Spleen (tissue), 11 donors: ENCODE results near the gene PRM3. TPM values are rescaled to one million over a fixed set of nuclear protein-coding genes. Genes with fewer than 3 reads are reported as not detected.
"Not testable (repeated sequence)": the region's sequence is repeated elsewhere in the genome, so short reads cannot be mapped to it uniquely, and the experiment has no call there.

ENCODE experiments used
- DNase-seq: peaks from one replicate; pipeline ENCODE4 v3.0.0-alpha.2; 2020
- H3K27ac ChIP-seq, 8 donors: fragments of 200-600 bp; sonication (generic) in 7 of 8; 1 replicate in 4 of 8; 2 replicates in 4 of 8; pipeline versions ENCODE4 v1.5.0 to v1.8.0; 2016 to 2021; ENCODE audit warnings: inconsistent platforms in 4 of 8, mild to moderate bottlenecking in 4 of 8, moderate library complexity in 1 of 8
- H3K27me3 ChIP-seq, 7 donors: fragments of 200-600 bp; sonication (generic) in 6 of 7; replicated peaks in 1 of 7; 1 replicate in 4 of 7; 2 replicates in 3 of 7; pipeline versions ENCODE4 v1.5.0 to v1.8.0; 2016 to 2021; ENCODE audit warnings: inconsistent platforms in 3 of 7, mild to moderate bottlenecking in 1 of 7
- H3K36me3 ChIP-seq, 6 donors: fragments of 200-600 bp; sonication (generic) in 5 of 6; 1 replicate in 4 of 6; 2 replicates in 2 of 6; pipeline versions ENCODE4 v1.5.0 to v1.8.0; 2016 to 2021; ENCODE audit warnings: inconsistent platforms in 2 of 6
- H3K4me1 ChIP-seq, 6 donors: fragments of 200-600 bp; sonication (generic) in 5 of 6; 1 replicate in 3 of 6; 2 replicates in 3 of 6; pipeline versions ENCODE4 v1.5.0 to v1.8.0; 2016 to 2021; ENCODE audit warnings: inconsistent platforms in 3 of 6
- H3K4me3 ChIP-seq, 8 donors: fragments of 200-600 bp; sonication (generic) in 7 of 8; 1 replicate in 4 of 8; 2 replicates in 4 of 8; pipeline versions ENCODE4 v1.5.0 to v1.8.0; 2016 to 2021; ENCODE audit warnings: inconsistent platforms in 4 of 8, mild to moderate bottlenecking in 4 of 8, moderate library complexity in 2 of 8
- H3K9me3 ChIP-seq, 8 donors: fragments of 200-600 bp; sonication (generic) in 7 of 8; 1 replicate in 4 of 8; 2 replicates in 4 of 8; pipeline versions ENCODE4 v1.5.0 to v1.8.0; 2016 to 2021; ENCODE audit warnings: inconsistent platforms in 4 of 8
- POLR2A ChIP-seq, 3 donors: fragments of 450-650 bp; IDR thresholded peaks; one replicate each; pipeline ENCODE4 v1.5.1; 2017; ENCODE audit warnings: antibody characterized with exemption in 3 of 3, mild to moderate bottlenecking in 1 of 3
- POLR2AphosphoS5 ChIP-seq, 3 donors: sonication (generic); formaldehyde crosslinking; IDR thresholded peaks; one replicate each; pipeline ENCODE4 v1.5.1; 2017; ENCODE audit warnings: antibody characterized with exemption in 3 of 3
- WGBS, 5 donors: extraction: QIAGEN DNeasy Blood & Tissue Kit in 3 of 5; methylation state at CpG; one replicate each; pipeline versions ENCODE4 v1.1.5 to v1.1.7; 2013 to 2018; 5-methylcytosine and 5-hydroxymethylcytosine counted together
- intact Hi-C: fragments of 100-400 bp; cut with DNase I; formaldehyde crosslinking; loops from one replicate; pipeline ENCODE4 v1.15.0; 2023; ENCODE audit warnings: low total_unique reads
- polyA plus RNA-seq, 3 donors: library from polyadenylated mRNA; stranded (reverse); fragments of 200-250 nt; gene quantifications; one replicate each; pipeline ENCODE4 v1.2.1, GENCODE V29; 2013
- total RNA-seq, 7 donors: library from RNA; depleted of rRNA in 3 of 7; stranded (reverse); fragments of >200 nt in 3 of 7; fragmentation: NEBNext Ultra II Directional in 4 of 7; extraction: Animal tissue kit (Norgen Biotek cat#: 25700) in 4 of 7; gene quantifications; one replicate each; pipeline versions ENCODE4 v1.1.0 to v1.2.1, GENCODE V29; 2016 to 2021
- TF ChIP-seq, protein P1 (sequence below), 11 experiments: fragments of 200-600 bp in 7 of 11; fragments of 450-650 bp in 4 of 11; sonication (generic) in 4 of 11; IDR thresholded peaks in 8 of 11; conservative IDR thresholded peaks in 3 of 11; 1 replicate in 7 of 11; 2 replicates in 4 of 11; pipeline versions ENCODE4 v1.4.0 to v1.8.0; 2016 to 2021; ENCODE audit warnings: antibody characterized with exemption in 11 of 11, inconsistent platforms in 4 of 11, mild to moderate bottlenecking in 1 of 11
- donor health status: healthy with polysubstance abuse.
- donor health status: DM: no; HTN: no; CAD: no; lungs with moderate emphysema.
- donor health status: DM: no; HTN: no; CAD: no.
- donor health status: Bipolar disorder and iron deficiency.
- donor health status: healthy.
- donor health status: DM: no; HTN: no; CAD: no.
- donor health status: DM: yes; HTN: yes; CAD: no.

PRM3 gene
- total and polyA plus RNA-seq, 10 donors = not detected

DNA sequence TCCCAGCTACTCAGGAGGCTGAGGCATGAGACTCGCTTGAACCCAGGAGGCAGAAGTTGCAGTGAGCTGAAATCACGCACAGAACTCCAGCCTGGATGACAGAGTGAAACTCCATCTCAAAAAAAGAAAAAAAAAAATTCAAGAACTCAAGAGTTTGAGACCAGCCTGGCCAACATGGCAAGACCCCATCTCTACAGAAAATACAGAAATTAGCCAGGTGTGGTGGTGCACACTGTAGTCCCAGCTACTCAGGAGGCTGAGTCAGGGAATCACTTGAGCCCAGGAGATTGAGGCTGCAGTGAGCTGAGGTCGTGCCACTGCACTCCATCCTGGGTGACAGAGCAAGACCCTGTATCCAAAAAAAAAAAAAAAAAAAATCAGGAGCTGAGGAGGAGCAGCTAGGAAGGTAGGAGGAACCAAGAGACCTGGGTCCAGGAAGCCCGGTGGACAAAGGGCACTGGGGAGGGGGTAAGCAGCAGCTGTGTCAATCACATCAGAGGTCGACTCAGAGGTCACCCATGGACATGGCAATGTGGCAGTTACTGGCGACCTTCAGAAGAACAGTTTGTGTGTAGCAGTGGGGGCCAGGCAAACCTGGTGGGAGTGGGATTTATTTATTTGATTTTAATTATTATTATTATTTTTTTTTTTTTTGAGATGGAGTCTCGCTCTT lies 18.8 kb upstream of the PRM3 start:
- Histone ChIP-seq H3K9me3 (no peaks in the 10 kb centered on the region), H3K27me3 (peaks cover 0 to 10% (median 0%) of the 10 kb centered on the region in 7 donors), H3K36me3 (no peaks in the 10 kb centered on the region), H3K4me1 (peaks cover 4 to 27% (median 9%) of the 10 kb centered on the region in 6 donors), H3K4me3 (no peak overlapping the region), H3K27ac (no peak overlapping the region)
- intact Hi-C loops = no loop called here
- TF ChIP-seq POLR2A (IDR thresholded peaks at IDR 0.05) (no peak), POLR2AphosphoS5 (IDR thresholded peaks at IDR 0.05) (no peak)
- TF ChIP-seq, protein P1, sequence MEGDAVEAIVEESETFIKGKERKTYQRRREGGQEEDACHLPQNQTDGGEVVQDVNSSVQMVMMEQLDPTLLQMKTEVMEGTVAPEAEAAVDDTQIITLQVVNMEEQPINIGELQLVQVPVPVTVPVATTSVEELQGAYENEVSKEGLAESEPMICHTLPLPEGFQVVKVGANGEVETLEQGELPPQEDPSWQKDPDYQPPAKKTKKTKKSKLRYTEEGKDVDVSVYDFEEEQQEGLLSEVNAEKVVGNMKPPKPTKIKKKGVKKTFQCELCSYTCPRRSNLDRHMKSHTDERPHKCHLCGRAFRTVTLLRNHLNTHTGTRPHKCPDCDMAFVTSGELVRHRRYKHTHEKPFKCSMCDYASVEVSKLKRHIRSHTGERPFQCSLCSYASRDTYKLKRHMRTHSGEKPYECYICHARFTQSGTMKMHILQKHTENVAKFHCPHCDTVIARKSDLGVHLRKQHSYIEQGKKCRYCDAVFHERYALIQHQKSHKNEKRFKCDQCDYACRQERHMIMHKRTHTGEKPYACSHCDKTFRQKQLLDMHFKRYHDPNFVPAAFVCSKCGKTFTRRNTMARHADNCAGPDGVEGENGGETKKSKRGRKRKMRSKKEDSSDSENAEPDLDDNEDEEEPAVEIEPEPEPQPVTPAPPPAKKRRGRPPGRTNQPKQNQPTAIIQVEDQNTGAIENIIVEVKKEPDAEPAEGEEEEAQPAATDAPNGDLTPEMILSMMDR (IDR thresholded peaks at IDR 0.05 in 8 of 11, conservative IDR thresholded peaks at IDR 0.05 in 3 of 11) = no peak
- no peak for DNase-seq
- WGBS, 5 donors = 81 to 94% (median 89%) methylated on average over 7 of the region's 7 CpGs

DNA sequence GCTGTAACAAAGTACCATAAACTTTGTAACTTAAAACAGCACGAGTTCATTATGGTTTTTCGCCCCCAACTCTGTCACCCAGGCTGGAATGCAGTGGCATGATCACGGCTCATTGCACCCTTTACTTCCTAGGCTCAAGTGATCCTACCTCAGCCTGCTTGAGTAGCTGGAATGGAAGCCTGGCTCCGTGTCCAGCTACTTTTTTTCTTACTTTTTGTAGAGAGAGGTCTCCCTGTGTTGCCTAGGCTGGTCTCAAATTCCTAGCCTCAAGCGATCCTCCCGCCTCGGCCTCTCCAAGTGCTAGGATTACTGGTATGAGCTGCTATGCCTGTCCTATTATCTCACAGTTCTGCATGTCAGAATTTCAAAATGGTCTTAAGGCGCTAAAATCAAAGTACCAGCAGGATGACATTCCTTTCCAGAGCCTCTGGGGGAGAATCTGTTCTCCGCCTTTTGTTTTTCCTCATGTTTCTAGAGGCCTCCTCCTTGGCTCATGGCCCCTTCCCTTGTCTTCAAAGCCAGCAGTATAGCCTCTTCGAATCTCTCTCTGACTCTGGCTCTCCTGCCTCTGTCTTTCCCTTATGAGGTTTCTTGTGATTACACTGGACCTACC lies 17.8 kb upstream of the PRM3 start:
- TF ChIP-seq, protein P1 (IDR thresholded peaks at IDR 0.05 in 8 of 11, conservative IDR thresholded peaks at IDR 0.05 in 3 of 11) = no peak
- TF ChIP-seq POLR2A (IDR thresholded peaks at IDR 0.05) (no peak), POLR2AphosphoS5 (IDR thresholded peaks at IDR 0.05) (no peak)
- peaks cover 0 to 17% (median 0%) of the 10 kb centered on the region in 6 donors for H3K4me1 ChIP-seq
- 83 to 92% (median 86%) methylated on average over 10 of the region's 10 CpGs for WGBS, 5 donors
- no peak overlapping the region for H3K4me3 ChIP-seq
- no peak for DNase-seq
- H3K36me3 ChIP-seq = no peaks in the 10 kb centered on the region
- H3K27ac ChIP-seq = no peak overlapping the region
- peaks cover 0 to 10% (median 0%) of the 10 kb centered on the region in 7 donors for H3K27me3 ChIP-seq
- intact Hi-C loops = no loop called here
- H3K9me3 ChIP-seq = no peaks in the 10 kb centered on the region

DNA sequence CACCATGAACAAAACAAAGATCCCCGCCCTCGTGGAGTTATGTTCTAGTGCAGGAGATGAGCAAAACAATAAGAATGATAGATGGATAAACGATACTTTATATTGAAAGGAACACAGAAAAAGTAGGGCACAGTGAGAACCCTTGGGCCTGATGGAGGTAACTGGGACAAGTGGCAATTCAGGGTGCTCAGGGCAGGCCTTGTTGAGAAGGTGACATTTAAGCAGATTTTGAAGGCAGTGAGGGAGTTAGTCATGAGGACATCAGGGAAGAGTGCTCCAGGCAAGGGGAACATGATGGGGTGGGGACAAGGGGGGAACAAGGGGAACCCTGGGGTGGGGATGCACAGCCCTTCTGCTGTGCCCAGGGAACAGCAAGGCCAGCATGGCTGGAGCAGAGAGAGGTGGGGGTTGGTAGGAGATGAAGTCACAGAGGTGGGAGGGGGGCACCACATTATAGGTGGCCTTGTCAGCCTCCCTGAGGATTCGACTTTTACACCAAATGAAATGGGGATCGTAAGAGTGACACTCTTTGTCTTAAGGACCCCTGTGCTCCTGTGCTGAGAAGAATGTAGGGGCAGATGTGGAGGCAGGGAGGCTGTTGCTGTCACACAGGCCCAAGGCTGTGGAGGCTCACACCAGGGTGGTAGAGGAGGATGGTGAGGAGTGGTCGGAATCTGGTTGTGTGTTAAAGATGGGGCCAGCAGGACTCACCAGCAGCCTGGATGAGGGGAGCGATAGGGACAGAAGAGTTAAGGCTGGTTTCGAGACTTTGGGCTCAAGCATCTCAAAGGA lies 16.9 kb upstream of the PRM3 start:
- H3K4me3 ChIP-seq = no peak overlapping the region
- TF ChIP-seq POLR2A (IDR thresholded peaks at IDR 0.05) = no peak
- TF ChIP-seq POLR2AphosphoS5 (IDR thresholded peaks at IDR 0.05) = no peak
- TF ChIP-seq, protein P1 (IDR thresholded peaks at IDR 0.05 in 8 of 11, conservative IDR thresholded peaks at IDR 0.05 in 3 of 11) = no peak
- peaks cover 0 to 10% (median 0%) of the 10 kb centered on the region in 7 donors for H3K27me3 ChIP-seq
- 91 to 97% (median 92%) methylated on average over 8 of the region's 8 CpGs for WGBS, 5 donors
- H3K36me3 ChIP-seq = no peaks in the 10 kb centered on the region
- no peaks in the 10 kb centered on the region for H3K9me3 ChIP-seq
- intact Hi-C loops = no loop called here
- H3K4me1 ChIP-seq = peaks cover 0 to 13% (median 0%) of the 10 kb centered on the region in 6 donors
- no peak overlapping the region for H3K27ac ChIP-seq
- DNase-seq = no peak

DNA sequence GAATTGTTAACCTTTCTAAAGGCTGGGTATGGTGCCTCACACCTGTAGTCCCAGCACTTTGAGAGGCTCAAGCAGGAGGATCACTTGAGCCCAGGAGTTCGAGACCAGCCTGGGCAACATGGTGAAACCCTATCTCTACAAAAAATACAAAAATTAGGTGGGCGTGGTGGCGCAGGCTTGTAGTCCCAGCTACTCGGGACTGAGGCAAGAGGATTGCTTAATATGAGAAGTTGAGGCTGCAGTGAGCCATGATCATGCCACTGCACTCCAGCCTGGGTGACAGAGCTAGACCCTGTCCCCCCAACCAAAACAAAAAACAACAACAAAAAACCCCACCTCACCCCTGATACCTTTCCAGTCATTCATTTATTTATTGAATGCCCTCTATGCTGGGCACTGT lies 16.3 kb upstream of the PRM3 start:
- H3K27me3 ChIP-seq, intact Hi-C loops, H3K4me3 ChIP-seq, H3K27ac ChIP-seq, H3K36me3 ChIP-seq, DNase-seq, H3K4me1 ChIP-seq, H3K9me3 ChIP-seq: not testable (repeated sequence)
- WGBS, 5 donors = 67 to 88% (median 83%) methylated on average over 4 of the region's 4 CpGs
